Stomach (tissue), 9 donors: ENCODE data around the gene HNRNPUL1. TPM values are rescaled to one million over a fixed set of nuclear protein-coding genes. Genes with fewer than 3 reads are reported as not detected.

Source experiments
- DNase-seq, 2 donors: peaks; one replicate each; pipeline versions ENCODE4 v3.0.0 to v3.0.0-alpha.2; 2013 to 2019
- H3K27ac ChIP-seq, 5 donors: fragments of 200-600 bp in 4 of 5; sonication (generic) in 4 of 5; one replicate each; pipeline ENCODE4 v1.5.1; 2013 to 2019; ENCODE audit warnings: mild to moderate bottlenecking in 1 of 5, moderate library complexity in 1 of 5
- H3K27me3 ChIP-seq, 3 donors: fragments of 200-600 bp; sonication (generic); one replicate each; pipeline ENCODE4 v1.5.1; 2017 to 2019; ENCODE audit warnings: mixed run types in 1 of 3
- H3K36me3 ChIP-seq, 4 donors: fragments of 200-600 bp; sonication (generic); 1 replicate in 3 of 4; 2 replicates in 1 of 4; pipeline ENCODE4 v1.5.1; 2016 to 2019
- H3K4me1 ChIP-seq, 4 donors: fragments of 200-600 bp; sonication (generic); one replicate each; pipeline ENCODE4 v1.5.1; 2016 to 2019
- H3K4me3 ChIP-seq, 4 donors: fragments of 200-600 bp; sonication (generic) in 3 of 4; one replicate each; pipeline ENCODE4 v1.5.1; 2016 to 2019; ENCODE audit warnings: mild to moderate bottlenecking in 1 of 4
- H3K9me3 ChIP-seq, 4 donors: fragments of 200-600 bp; sonication (generic); one replicate each; pipeline ENCODE4 v1.5.1; 2016 to 2019
- EP300 ChIP-seq: sonication (generic); formaldehyde crosslinking; IDR thresholded peaks from one replicate; pipeline ENCODE4 v1.6.1; 2017; ENCODE audit warnings: antibody characterized with exemption
- POLR2A ChIP-seq, 4 donors: fragments of 450-650 bp; IDR thresholded peaks; one replicate each; pipeline ENCODE4 v1.6.1; 2016; ENCODE audit warnings: antibody characterized with exemption in 4 of 4, control low read depth in 2 of 4, mild to moderate bottlenecking in 1 of 4, moderate library complexity in 1 of 4
- POLR2AphosphoS5 ChIP-seq, 3 donors: sonication (generic); formaldehyde crosslinking; IDR thresholded peaks; one replicate each; pipeline ENCODE4 v1.6.1; 2016; ENCODE audit warnings: antibody characterized with exemption in 3 of 3
- WGBS, 5 donors: extraction: QIAGEN DNeasy Blood & Tissue Kit in 3 of 5; methylation state at CpG; one replicate each; pipeline versions ENCODE4 v1.1.5 to v1.1.7; 2013 to 2018; 5-methylcytosine and 5-hydroxymethylcytosine counted together
- intact Hi-C: fragments of 100-400 bp; cut with DNase I; formaldehyde crosslinking; loops from one replicate; pipeline ENCODE4 v1.15.1; 2023; ENCODE audit warnings: low total_unique reads
- polyA plus RNA-seq, 3 donors: library from polyadenylated mRNA; stranded (reverse); fragments of 200-250 nt; gene quantifications; one replicate each; pipeline ENCODE4 v1.2.3, GENCODE V29; 2013
- total RNA-seq, 5 donors: library from RNA; depleted of rRNA; stranded (reverse); fragments of >200 nt; gene quantifications; one replicate each; pipeline versions ENCODE4 v1.1.0 to v1.2.3, GENCODE V29; 2014 to 2016
- TF ChIP-seq, protein P1 (sequence below), 7 experiments: fragments of 450-650 bp in 4 of 7; fragments of 200-600 bp in 3 of 7; sonication (generic) in 3 of 7; IDR thresholded peaks; one replicate each; pipeline ENCODE4 v1.5.1; 2016 to 2019; ENCODE audit warnings: antibody characterized with exemption in 7 of 7, control low read depth in 2 of 7, mild to moderate bottlenecking in 1 of 7
- donor health status: healthy with polysubstance abuse.
- donor health status: Bipolar disorder and iron deficiency.
- donor health status: healthy.

Gene HNRNPUL1
- total and polyA plus RNA-seq, 8 donors: 47.8 to 319 (median 91.8) TPM

GRCh38 chr19:41294393-41294792 is 30.2 kb downstream of the HNRNPUL1 start:
- Histone ChIP-seq H3K27me3 (no peaks in the 10 kb centered on the region), H3K27ac (peak overlapping the region in 3 of 5 donors; percentile 83 to 98 (median 85)), H3K36me3 (peaks cover 65 to 99% (median 92%) of the 10 kb centered on the region in 4 donors), H3K4me3 (no peak overlapping the region), H3K4me1 (peaks cover 47 to 65% (median 50%) of the 10 kb centered on the region in 4 donors), H3K9me3 (no peaks in the 10 kb centered on the region)
- TF ChIP-seq EP300: no peak
- TF ChIP-seq POLR2AphosphoS5 (IDR thresholded peaks at IDR 0.05): no peak
- TF ChIP-seq, protein P1, sequence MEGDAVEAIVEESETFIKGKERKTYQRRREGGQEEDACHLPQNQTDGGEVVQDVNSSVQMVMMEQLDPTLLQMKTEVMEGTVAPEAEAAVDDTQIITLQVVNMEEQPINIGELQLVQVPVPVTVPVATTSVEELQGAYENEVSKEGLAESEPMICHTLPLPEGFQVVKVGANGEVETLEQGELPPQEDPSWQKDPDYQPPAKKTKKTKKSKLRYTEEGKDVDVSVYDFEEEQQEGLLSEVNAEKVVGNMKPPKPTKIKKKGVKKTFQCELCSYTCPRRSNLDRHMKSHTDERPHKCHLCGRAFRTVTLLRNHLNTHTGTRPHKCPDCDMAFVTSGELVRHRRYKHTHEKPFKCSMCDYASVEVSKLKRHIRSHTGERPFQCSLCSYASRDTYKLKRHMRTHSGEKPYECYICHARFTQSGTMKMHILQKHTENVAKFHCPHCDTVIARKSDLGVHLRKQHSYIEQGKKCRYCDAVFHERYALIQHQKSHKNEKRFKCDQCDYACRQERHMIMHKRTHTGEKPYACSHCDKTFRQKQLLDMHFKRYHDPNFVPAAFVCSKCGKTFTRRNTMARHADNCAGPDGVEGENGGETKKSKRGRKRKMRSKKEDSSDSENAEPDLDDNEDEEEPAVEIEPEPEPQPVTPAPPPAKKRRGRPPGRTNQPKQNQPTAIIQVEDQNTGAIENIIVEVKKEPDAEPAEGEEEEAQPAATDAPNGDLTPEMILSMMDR (IDR thresholded peaks at IDR 0.05): no peak
- no peak for TF ChIP-seq POLR2A (IDR thresholded peaks at IDR 0.05)
- intact Hi-C loops: no loop called here
- 88 to 96% (median 95%) methylated on average over 9 to 10 of the region's 10 CpGs for WGBS, 5 donors
- no peak for DNase-seq

- WGBS, 5 donors: 30 to 52% (median 38%) methylated on average over 6 of the region's 6 CpGs
- intact Hi-C loops: no loop called here
- TF ChIP-seq EP300: no peak
- no peak for TF ChIP-seq POLR2AphosphoS5 (IDR thresholded peaks at IDR 0.05)
- TF ChIP-seq, protein P1 (IDR thresholded peaks at IDR 0.05): no peak
- no peak for TF ChIP-seq POLR2A (IDR thresholded peaks at IDR 0.05)
- Histone ChIP-seq H3K27me3 (no peaks in the 10 kb centered on the region), H3K4me1 (peaks cover 57 to 76% (median 61%) of the 10 kb centered on the region in 4 donors), H3K27ac (peak overlapping the region; percentile 22 to 98 (median 85)), H3K36me3 (peaks cover 66 to 99% (median 92%) of the 10 kb centered on the region in 4 donors), H3K9me3 (no peaks in the 10 kb centered on the region), H3K4me3 (no peak overlapping the region)
- DNase-seq: peak in 1 of 2 donors; percentile 51
These were observed 31.3 kb downstream of the HNRNPUL1 start for GRCh38 chr19:41295499-41295898.

- no peak for DNase-seq
- H3K27me3 ChIP-seq: no peaks in the 10 kb centered on the region
- H3K27ac ChIP-seq: peak overlapping the region; percentile 2 to 98 (median 85)
- no peaks in the 10 kb centered on the region for H3K9me3 ChIP-seq
- WGBS, 5 donors: 51 to 66% (median 64%) methylated on average over 2 of the region's 2 CpGs
- no peak overlapping the region for H3K4me3 ChIP-seq
- peaks cover 57 to 85% (median 66%) of the 10 kb centered on the region in 4 donors for H3K4me1 ChIP-seq
- no peak for TF ChIP-seq POLR2AphosphoS5 (IDR thresholded peaks at IDR 0.05)
- no peak for TF ChIP-seq POLR2A (IDR thresholded peaks at IDR 0.05)
- TF ChIP-seq EP300: no peak
- TF ChIP-seq, protein P1 (IDR thresholded peaks at IDR 0.05): no peak
- intact Hi-C loops: no loop called here
- peaks cover 69 to 99% (median 92%) of the 10 kb centered on the region in 4 donors for H3K36me3 ChIP-seq
These were observed 32.3 kb downstream of the HNRNPUL1 start for GRCh38 chr19:41296433-41296871.

- Histone ChIP-seq H3K27ac (peak overlapping the region; percentile 65 to 98 (median 85)), H3K36me3 (peaks cover 66 to 99% (median 92%) of the 10 kb centered on the region in 4 donors), H3K4me3 (no peak overlapping the region), H3K27me3 (no peaks in the 10 kb centered on the region), H3K4me1 (peaks cover 57 to 95% (median 66%) of the 10 kb centered on the region in 4 donors), H3K9me3 (no peaks in the 10 kb centered on the region)
- whole genome bisulfite sequencing, 5 donors: 39 to 57% (median 51%) methylated on average over 7 of the region's 7 CpGs
- intact Hi-C loops: no loop called here
- DNase-seq: peak; percentile 46 to 50
- TF ChIP-seq, protein P1 (IDR thresholded peaks at IDR 0.05): no peak
- TF ChIP-seq POLR2AphosphoS5 (IDR thresholded peaks at IDR 0.05): peak in 1 of 3 donors; percentile 18
- TF ChIP-seq EP300: peak; percentile 52
- TF ChIP-seq POLR2A (IDR thresholded peaks at IDR 0.05): no peak
These were observed 33.6 kb downstream of the HNRNPUL1 start for GRCh38 chr19:41297628-41298347.
